MCF 10A (cell line): ENCODE results near the gene SLC26A8. TPM values are rescaled to one million over a fixed set of nuclear protein-coding genes. Genes with fewer than 3 reads are reported as not detected.

Source experiments
- BruUV-seq: library from RNA; stranded (reverse); fragments of 400-500 nt; replicated peaks from 2 replicates; lab custom pipeline; 2021; lab: Mats Ljungman, UMichigan
- CTCF ChIA-PET: fragments of 300-600 bp; sonication (Branson Sonifier 250); formaldehyde crosslinking; extraction: SDS; loops from one replicate; lab custom pipeline; 2021; ENCODE audit warnings: antibody characterized with exemption, inconsistent platforms; lab: Yijun Ruan, JAX
- POLR2A ChIA-PET: fragments of 300-600, 350-650 bp; sonication (Branson Sonifier 250); formaldehyde crosslinking; extraction: SDS; loops from one replicate; lab custom pipeline; 2020; ENCODE audit warnings: antibody characterized with exemption, inconsistent platforms; lab: Yijun Ruan, JAX
- DNase-seq: peaks from one replicate; pipeline ENCODE4 v3.0.0-alpha.2; 2018; ENCODE audit not compliant: unreplicated experiment
- H3K27ac Mint-ChIP-seq: one replicate; pipeline ENCODE4 v1.8.0; 2022; ENCODE audit warnings: mild to moderate bottlenecking, low read depth, mixed read lengths; ENCODE audit not compliant: unreplicated experiment
- H3K27me3 Mint-ChIP-seq: one replicate; pipeline ENCODE4 v1.8.0; 2022; ENCODE audit warnings: mixed read lengths; ENCODE audit not compliant: insufficient read depth, unreplicated experiment
- H3K36me3 Mint-ChIP-seq: one replicate; pipeline ENCODE4 v1.8.0; 2022; ENCODE audit warnings: mild to moderate bottlenecking, moderate library complexity, mixed read lengths; ENCODE audit not compliant: insufficient read depth, unreplicated experiment
- H3K4me1 Mint-ChIP-seq: one replicate; pipeline ENCODE4 v1.8.0; 2022; ENCODE audit warnings: mixed read lengths; ENCODE audit not compliant: insufficient read depth, unreplicated experiment
- H3K4me3 Mint-ChIP-seq: one replicate; pipeline ENCODE4 v1.8.0; 2022; ENCODE audit warnings: mild to moderate bottlenecking, moderate library complexity, mixed read lengths; ENCODE audit not compliant: unreplicated experiment
- H3K9me3 Mint-ChIP-seq: one replicate; pipeline ENCODE4 v1.8.0; 2022; ENCODE audit warnings: mixed read lengths; ENCODE audit not compliant: unreplicated experiment
- CTCF ChIP-seq: fragments of 200-600 bp; IDR thresholded peaks from one replicate; pipeline ENCODE4 v1.8.0; 2022; ENCODE audit warnings: antibody characterized with exemption, mild to moderate bottlenecking; ENCODE audit not compliant: unreplicated experiment
- intact Hi-C: fragments of 100-400 bp; cut with micrococcal nuclease; formaldehyde crosslinking; loops from 2 replicates; pipeline ENCODE4 v1.14.1; 2022
- total RNA-seq: library from RNA; stranded (reverse); gene quantifications from 2 replicates; pipeline ENCODE4 v1.2.3, GENCODE V29; 2022

Gene SLC26A8
- total RNA-seq, 1 experiment from 2014 or later, result not detected

DNA sequence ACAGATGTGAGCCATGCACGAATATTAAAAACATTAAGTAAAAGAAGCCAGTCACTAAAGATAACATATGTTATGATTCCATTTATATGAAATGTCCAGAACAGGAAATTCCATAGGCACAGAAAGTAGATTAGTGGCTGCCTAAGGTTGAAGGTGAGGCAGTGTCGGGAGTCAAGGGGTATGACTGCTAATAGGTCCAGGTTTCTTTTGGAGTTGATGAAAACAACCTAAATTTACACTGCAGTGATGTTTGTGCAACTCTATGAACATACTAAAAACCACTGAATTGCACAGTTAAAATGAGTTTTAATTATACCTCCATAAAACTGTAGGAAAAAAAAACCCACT lies 118.0 kb downstream of the SLC26A8 start:
- BruUV-seq, result no TSS peak
- H3K9me3 Mint-ChIP-seq, result no peaks in the 10 kb centered on the region
- no peak overlapping the region for H3K27ac Mint-ChIP-seq
- CTCF ChIA-PET, result no interaction called here
- peaks cover 48% of the 10 kb centered on the region for H3K36me3 Mint-ChIP-seq
- peaks cover 13% of the 10 kb centered on the region for H3K4me1 Mint-ChIP-seq
- no peak for TF ChIP-seq CTCF
- DNase-seq, result no peak
- POLR2A ChIA-PET, result interaction anchor here (0.9 kb wide), 1 partner anchor 10 kb away, joined by 3 read pairs; no protein-coding TSS in a partner anchor
- H3K4me3 Mint-ChIP-seq, result no peak overlapping the region
- intact Hi-C loops, result no loop called here
- no peaks in the 10 kb centered on the region for H3K27me3 Mint-ChIP-seq

GRCh38 chr6:35905841-35906498 lies 118.5 kb downstream of the SLC26A8 start:
- Mint-ChIP-seq H3K9me3 (no peaks in the 10 kb centered on the region), H3K4me1 (peaks cover 13% of the 10 kb centered on the region), H3K4me3 (no peak overlapping the region), H3K27ac (no peak overlapping the region), H3K36me3 (peaks cover 44% of the 10 kb centered on the region), H3K27me3 (no peaks in the 10 kb centered on the region)
- ChIA-PET POLR2A (interaction anchor here (0.7 to 1.1 kb wide), 3 partner anchors 10 to 323 kb away, joined by 3 to 7 read pairs (median 4); partner anchors contain the start of gene SRPK1), CTCF (no interaction called here)
- DNase-seq, result no peak
- no TSS peak for BruUV-seq
- TF ChIP-seq CTCF, result no peak
- intact Hi-C loops, result no loop called here

- POLR2A ChIA-PET, result interaction anchor here (0.7 to 2.2 kb wide), 6 partner anchors 11 to 322 kb away, joined by 3 to 7 read pairs (median 4); partner anchors contain the start of gene SRPK1
- H3K36me3 Mint-ChIP-seq, result peaks cover 37% of the 10 kb centered on the region
- H3K4me3 Mint-ChIP-seq, result no peak overlapping the region
- intact Hi-C loops, result no loop called here
- no peak overlapping the region for H3K27ac Mint-ChIP-seq
- no peaks in the 10 kb centered on the region for H3K9me3 Mint-ChIP-seq
- no peaks in the 10 kb centered on the region for H3K27me3 Mint-ChIP-seq
- H3K4me1 Mint-ChIP-seq, result peaks cover 18% of the 10 kb centered on the region
- no peak for DNase-seq
- TF ChIP-seq CTCF, result no peak
- CTCF ChIA-PET, result no interaction called here
- BruUV-seq, result no TSS peak
These were observed 119.2 kb downstream of the SLC26A8 start for GRCh38 chr6:35905141-35905785.

DNA sequence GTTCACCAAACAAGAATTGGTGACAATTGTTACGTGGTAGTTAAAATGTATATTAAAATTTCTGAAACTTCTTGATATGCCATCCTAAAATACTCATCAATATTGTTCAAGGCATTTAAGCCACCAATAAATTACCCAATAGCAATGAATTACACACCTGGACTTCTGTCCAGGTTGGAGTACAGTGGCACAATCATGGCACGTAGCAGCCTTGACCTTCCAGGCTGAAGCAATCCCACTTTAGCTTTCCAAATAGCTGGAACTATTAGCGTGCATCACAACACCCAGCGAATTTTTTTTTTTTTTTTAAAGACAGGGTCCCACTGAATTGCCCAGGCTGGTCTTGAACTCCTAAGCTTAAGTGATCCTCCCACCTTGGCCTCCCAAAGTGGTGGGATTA lies 120.8 kb downstream of the SLC26A8 start:
- no peaks in the 10 kb centered on the region for H3K27me3 Mint-ChIP-seq
- DNase-seq, result no peak
- CTCF ChIA-PET, result interaction anchor here (0.6 to 0.7 kb wide), 2 partner anchors 20 to 62 kb away, joined by 3 to 5 read pairs; no protein-coding TSS in a partner anchor
- peaks cover 48% of the 10 kb centered on the region for H3K36me3 Mint-ChIP-seq
- POLR2A ChIA-PET, result interaction anchor here (1.2 to 2.2 kb wide), 3 partner anchors 12 to 13 kb away, joined by 3 to 5 read pairs (median 4); no protein-coding TSS in a partner anchor
- no peak overlapping the region for H3K4me3 Mint-ChIP-seq
- intact Hi-C loops, result no loop called here
- H3K9me3 Mint-ChIP-seq, result peaks cover 6% of the 10 kb centered on the region
- no TSS peak for BruUV-seq
- no peak for TF ChIP-seq CTCF
- no peak overlapping the region for H3K27ac Mint-ChIP-seq
- H3K4me1 Mint-ChIP-seq, result peaks cover 18% of the 10 kb centered on the region
